ENCODE data around the gene FGF11. TPM values are rescaled to one million over a fixed set of nuclear protein-coding genes. Genes with fewer than 3 reads are reported as not detected.

The FGF11 gene
- total RNA-seq, 1 donor from 2014 or later = 5.0 TPM

GRCh38 chr17:7416323-7416722, 23.0 kb upstream of the FGF11 start:
- no peak overlapping the region for H3K27ac Mint-ChIP-seq (ENCODE audit: unreplicated experiment)
- TF ChIP-seq, protein P1, sequence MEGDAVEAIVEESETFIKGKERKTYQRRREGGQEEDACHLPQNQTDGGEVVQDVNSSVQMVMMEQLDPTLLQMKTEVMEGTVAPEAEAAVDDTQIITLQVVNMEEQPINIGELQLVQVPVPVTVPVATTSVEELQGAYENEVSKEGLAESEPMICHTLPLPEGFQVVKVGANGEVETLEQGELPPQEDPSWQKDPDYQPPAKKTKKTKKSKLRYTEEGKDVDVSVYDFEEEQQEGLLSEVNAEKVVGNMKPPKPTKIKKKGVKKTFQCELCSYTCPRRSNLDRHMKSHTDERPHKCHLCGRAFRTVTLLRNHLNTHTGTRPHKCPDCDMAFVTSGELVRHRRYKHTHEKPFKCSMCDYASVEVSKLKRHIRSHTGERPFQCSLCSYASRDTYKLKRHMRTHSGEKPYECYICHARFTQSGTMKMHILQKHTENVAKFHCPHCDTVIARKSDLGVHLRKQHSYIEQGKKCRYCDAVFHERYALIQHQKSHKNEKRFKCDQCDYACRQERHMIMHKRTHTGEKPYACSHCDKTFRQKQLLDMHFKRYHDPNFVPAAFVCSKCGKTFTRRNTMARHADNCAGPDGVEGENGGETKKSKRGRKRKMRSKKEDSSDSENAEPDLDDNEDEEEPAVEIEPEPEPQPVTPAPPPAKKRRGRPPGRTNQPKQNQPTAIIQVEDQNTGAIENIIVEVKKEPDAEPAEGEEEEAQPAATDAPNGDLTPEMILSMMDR (IDR thresholded peaks at IDR 0.05) = no peak
- no peaks in the 10 kb centered on the region for H3K27me3 Mint-ChIP-seq (ENCODE audit: low read depth)
- H3K4me1 Mint-ChIP-seq (ENCODE audit: low read depth) = no peaks in the 10 kb centered on the region
- no peak for DNase-seq (ENCODE audit: low spot score)
- no peaks in the 10 kb centered on the region for H3K9me3 Mint-ChIP-seq (ENCODE audit: low read depth)
- peaks cover 17% of the 10 kb centered on the region for H3K36me3 Mint-ChIP-seq (ENCODE audit: low read depth)
- no peak overlapping the region for H3K4me3 Mint-ChIP-seq (ENCODE audit: unreplicated experiment)

- Mint-ChIP-seq H3K4me1 (ENCODE audit: low read depth) (no peaks in the 10 kb centered on the region), H3K9me3 (ENCODE audit: low read depth) (no peaks in the 10 kb centered on the region), H3K4me3 (ENCODE audit: unreplicated experiment) (no peak overlapping the region), H3K27ac (ENCODE audit: unreplicated experiment) (no peak overlapping the region), H3K36me3 (ENCODE audit: low read depth) (peaks cover 15% of the 10 kb centered on the region), H3K27me3 (ENCODE audit: low read depth) (no peaks in the 10 kb centered on the region)
- DNase-seq (ENCODE audit: low spot score) = no peak
- TF ChIP-seq, protein P1 (IDR thresholded peaks at IDR 0.05) = no peak
Observed at GRCh38 chr17:7417056-7417655, 22.2 kb upstream of the FGF11 start.

- DNase-seq (ENCODE audit: low spot score) = no peak
- Mint-ChIP-seq H3K27ac (ENCODE audit: unreplicated experiment) (no peak overlapping the region), H3K4me3 (ENCODE audit: unreplicated experiment) (no peak overlapping the region), H3K36me3 (ENCODE audit: low read depth) (peaks cover 12% of the 10 kb centered on the region), H3K4me1 (ENCODE audit: low read depth) (no peaks in the 10 kb centered on the region), H3K9me3 (ENCODE audit: low read depth) (no peaks in the 10 kb centered on the region), H3K27me3 (ENCODE audit: low read depth) (no peaks in the 10 kb centered on the region)
- TF ChIP-seq, protein P1 (IDR thresholded peaks at IDR 0.05) = no peak
Observed at GRCh38 chr17:7418472-7419152, 20.7 kb upstream of the FGF11 start.

- TF ChIP-seq, protein P1 (IDR thresholded peaks at IDR 0.05) = no peak
- H3K27ac Mint-ChIP-seq (ENCODE audit: unreplicated experiment) = no peak within 1 kb of the TSS
- peaks cover 12% of the 10 kb centered on the region for H3K36me3 Mint-ChIP-seq (ENCODE audit: low read depth)
- H3K4me1 Mint-ChIP-seq (ENCODE audit: low read depth) = no peaks in the 10 kb centered on the region
- no peak within 1 kb of the TSS for H3K4me3 Mint-ChIP-seq (ENCODE audit: unreplicated experiment)
- no peak for DNase-seq (ENCODE audit: low spot score)
- no peaks in the 10 kb centered on the region for H3K9me3 Mint-ChIP-seq (ENCODE audit: low read depth)
- no peaks in the 10 kb centered on the region for H3K27me3 Mint-ChIP-seq (ENCODE audit: low read depth)
Observed at GRCh38 chr17:7419819-7420610, 19.3 kb upstream of the FGF11 start, which contains the start of gene SPEM1. SPEM1 (plus strand) TSS chr17:7420324; CDS start chr17:7420385, 61 bp downstream.

DNA sequence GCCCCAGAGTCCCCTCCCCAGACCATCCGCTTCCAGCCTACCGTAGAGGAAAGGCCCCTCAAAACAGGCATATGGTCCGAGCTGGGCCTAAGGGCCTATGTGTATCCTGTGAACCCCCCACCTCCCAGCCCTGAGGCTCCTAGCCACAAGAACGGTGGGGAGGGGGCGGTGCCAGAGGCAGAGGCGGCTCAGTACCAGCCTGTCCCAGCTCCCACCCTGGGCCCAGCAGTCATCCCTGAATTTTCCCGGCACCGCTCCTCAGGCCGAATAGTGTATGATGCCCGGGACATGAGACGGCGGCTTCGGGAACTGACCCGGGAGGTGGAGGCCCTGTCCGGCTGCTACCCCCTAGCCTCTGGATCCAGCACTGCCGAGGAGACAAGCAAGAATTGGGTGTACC, 18.1 kb upstream of the FGF11 start:
- no peaks in the 10 kb centered on the region for H3K27me3 Mint-ChIP-seq (ENCODE audit: low read depth)
- H3K27ac Mint-ChIP-seq (ENCODE audit: unreplicated experiment) = no peak overlapping the region
- no peak overlapping the region for H3K4me3 Mint-ChIP-seq (ENCODE audit: unreplicated experiment)
- H3K4me1 Mint-ChIP-seq (ENCODE audit: low read depth) = no peaks in the 10 kb centered on the region
- peaks cover 6% of the 10 kb centered on the region for H3K36me3 Mint-ChIP-seq (ENCODE audit: low read depth)
- TF ChIP-seq, protein P1 (IDR thresholded peaks at IDR 0.05) = no peak
- DNase-seq (ENCODE audit: low spot score) = no peak
- H3K9me3 Mint-ChIP-seq (ENCODE audit: low read depth) = no peaks in the 10 kb centered on the region

Data from chondrocyte (in vitro differentiated cells).